HepG2 (cell line): ENCODE results near the gene ALG8. TPM values are rescaled to one million over a fixed set of nuclear protein-coding genes. Genes with fewer than 3 reads are reported as not detected.

Experiments
- ATF5 ChIP-seq: sonication (generic); formaldehyde crosslinking; IDR thresholded peaks from 2 replicates; pipeline ENCODE4 v1.4.0; 2020; ENCODE audit warnings: mild to moderate bottlenecking, low read depth, missing genetic modification reagents
- ATF7 ChIP-seq, 2 experiments: fragments of 450-650 bp in 1 of 2; sonication (generic) in 1 of 2; formaldehyde crosslinking in 1 of 2; IDR thresholded peaks; 2 replicates each; pipeline versions ENCODE4 v1.4.0 to v1.6.1; 2016 to 2020; ENCODE audit warnings: antibody characterized with exemption in 1 of 2, mild to moderate bottlenecking in 1 of 2, missing genetic modification reagents in 1 of 2
- FOXP4 ChIP-seq: sonication (generic); formaldehyde crosslinking; IDR thresholded peaks from 2 replicates; pipeline ENCODE4 v1.4.0; 2020; ENCODE audit warnings: missing genetic modification reagents
- HMG20B ChIP-seq: conservative IDR thresholded peaks from 2 replicates; pipeline ENCODE4 v1.6.1; 2016; ENCODE audit warnings: missing genetic modification reagents, missing compliant biosample characterization
- HNRNPL ChIP-seq: fragments of 200-400 bp; formaldehyde crosslinking; IDR thresholded peaks from 2 replicates; pipeline ENCODE4 v1.6.1; 2017; ENCODE audit warnings: mild to moderate bottlenecking, low read depth, low read length
- KAT8 ChIP-seq: IDR thresholded peaks from 2 replicates; pipeline ENCODE4 v1.6.1; 2016; ENCODE audit warnings: missing genetic modification reagents, missing compliant biosample characterization
- KDM1A ChIP-seq: IDR thresholded peaks from 2 replicates; pipeline ENCODE4 v1.6.1; 2016; ENCODE audit warnings: missing compliant biosample characterization
- KDM2A ChIP-seq: sonication (generic); formaldehyde crosslinking; IDR thresholded peaks from 2 replicates; pipeline ENCODE4 v1.4.0; 2020; ENCODE audit warnings: low read depth, missing genetic modification reagents, borderline replicate concordance
- KLF12 ChIP-seq: sonication (generic); formaldehyde crosslinking; IDR thresholded peaks from 2 replicates; pipeline ENCODE4 v1.4.0; 2020; ENCODE audit warnings: missing genetic modification reagents, borderline replicate concordance
- LRRFIP1 ChIP-seq: sonication (generic); formaldehyde crosslinking; conservative IDR thresholded peaks from 2 replicates; pipeline ENCODE4 v1.4.0; 2020; ENCODE audit warnings: missing genetic modification reagents
- MLLT10 ChIP-seq: sonication (generic); formaldehyde crosslinking; IDR thresholded peaks from 2 replicates; pipeline ENCODE4 v1.4.0; 2020; ENCODE audit warnings: missing genetic modification reagents
- MXD1 ChIP-seq: sonication (generic); formaldehyde crosslinking; IDR thresholded peaks from 2 replicates; pipeline ENCODE4 v1.4.0; 2020; ENCODE audit warnings: mild to moderate bottlenecking, missing genetic modification reagents
- PHF5A ChIP-seq: IDR thresholded peaks from one replicate; pipeline ENCODE4 v1.6.1; 2018; ENCODE audit warnings: low read depth, missing genetic modification reagents; ENCODE audit not compliant: unreplicated experiment
- RARA ChIP-seq: IDR thresholded peaks from 2 replicates; pipeline ENCODE4 v1.6.1; 2016; ENCODE audit warnings: missing genetic modification reagents, missing compliant biosample characterization
- RXRA ChIP-seq: sonication (generic); formaldehyde crosslinking; IDR thresholded peaks from 2 replicates; pipeline ENCODE4 v1.5.1; 2020; ENCODE audit warnings: missing genetic modification reagents
- ZNF251 ChIP-seq: sonication (generic); formaldehyde crosslinking; IDR thresholded peaks from 2 replicates; pipeline ENCODE4 v1.9.0; 2021; ENCODE audit warnings: mild to moderate bottlenecking, missing genetic modification reagents
- ZNF766 ChIP-seq: sonication (generic); formaldehyde crosslinking; IDR thresholded peaks from 2 replicates; pipeline ENCODE4 v1.5.0; 2020; ENCODE audit warnings: missing genetic modification reagents, borderline replicate concordance
- polyA plus RNA-seq, 8 experiments: library from polyadenylated mRNA; depleted of rRNA in 3 of 8; stranded (reverse) in 7 of 8; unstranded in 1 of 8; fragments of >200 nt; fragmentation: Illumina TruSeq in 4 of 8; extraction: Trizol in 4 of 8; gene quantifications; 2 replicates each; pipeline versions ENCODE4 v1.2.1 to v1.2.3, GENCODE V29; 2011 to 2016; ENCODE audit warnings: low read depth in 4 of 8, missing spikeins in 1 of 8, mixed read lengths in 1 of 8; ENCODE audit not compliant: insufficient read depth in 1 of 8
- total RNA-seq, 5 experiments: library from RNA; depleted of rRNA; stranded (reverse); fragments of >200 nt; fragmentation: Illumina TruSeq; extraction: Trizol; gene quantifications; 2 replicates each; pipeline ENCODE4 v1.2.3, GENCODE V29; 2016; ENCODE audit warnings: low read depth in 1 of 5
- TF ChIP-seq, protein P1 (sequence below): sonication (generic); formaldehyde crosslinking; conservative IDR thresholded peaks from 2 replicates; pipeline ENCODE4 v1.8.0; 2022; ENCODE audit warnings: low read depth, missing genetic modification reagents
- TF ChIP-seq, protein P2 (sequence below): sonication (generic); formaldehyde crosslinking; IDR thresholded peaks from 2 replicates; pipeline ENCODE4 v1.8.0; 2022; ENCODE audit warnings: mild to moderate bottlenecking, missing genetic modification reagents, borderline replicate concordance

ALG8 gene
- total and polyA plus RNA-seq, 2 of the 13 experiments (the other 11 are each of a cell fraction or from before 2014, with no cell fraction given): 75.8 to 88.0 TPM

DNA sequence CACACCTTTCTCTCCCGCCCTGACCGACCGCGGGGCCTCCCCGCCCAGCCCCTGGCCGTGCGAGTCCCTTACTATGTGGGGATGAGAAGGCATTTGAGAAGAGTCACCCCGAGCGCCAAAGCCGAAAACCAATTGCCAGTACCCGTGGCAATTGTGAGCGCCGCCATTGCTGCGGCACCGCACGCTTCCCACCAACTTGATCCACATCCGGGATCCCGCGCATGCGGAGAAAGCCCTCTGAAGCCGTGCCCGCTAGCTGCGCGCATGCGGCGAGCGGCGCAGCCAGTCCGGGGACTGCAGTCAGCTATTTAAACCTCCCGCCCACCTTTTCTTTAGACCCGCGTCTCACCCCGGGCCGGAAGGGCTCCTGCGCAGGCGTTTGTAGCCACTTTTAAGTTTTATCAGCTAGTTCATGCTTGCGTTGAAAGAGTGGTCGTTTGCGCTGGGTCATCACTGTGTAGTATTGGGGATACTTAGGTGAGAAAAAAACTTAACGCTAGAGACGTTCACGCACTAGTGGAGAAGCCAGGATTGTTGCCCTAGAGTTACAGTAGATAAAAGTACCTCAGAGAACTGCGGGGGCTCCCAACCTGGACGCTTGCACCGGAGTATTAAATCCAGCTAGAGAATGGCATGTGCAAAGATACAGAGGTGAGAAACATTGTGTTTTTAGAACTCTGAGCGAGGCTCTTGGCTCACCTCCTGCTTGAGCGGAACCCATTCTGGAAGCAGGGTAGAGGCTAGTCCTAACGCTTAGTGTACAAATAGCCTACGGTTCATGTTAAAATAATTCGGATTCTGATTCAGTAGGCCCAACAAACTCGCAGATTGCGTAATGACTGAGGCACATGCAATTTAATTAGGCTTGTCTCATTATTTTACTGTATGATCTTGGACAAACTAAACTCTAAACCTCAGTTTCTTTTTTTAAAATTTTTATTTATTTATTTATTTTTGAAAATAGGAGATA lies at the start of gene ALG8 (continued):
- TF ChIP-seq KDM2A (CRISPR knock-in tag): peak; percentile 63; the same call in 1 of the 2 replicates
- peak; percentile 4 for TF ChIP-seq PHF5A (CRISPR knock-in tag)
- TF ChIP-seq KDM1A (CRISPR knock-in tag): no peak
- no peak for TF ChIP-seq ATF7 (IDR thresholded peaks at IDR 0.05)
- no peak for TF ChIP-seq ATF7 (CRISPR knock-in tag; IDR thresholded peaks at IDR 0.05)
- no peak; the same call in 1 of the 2 replicates for TF ChIP-seq RARA (CRISPR knock-in tag)
- no peak for TF ChIP-seq MLLT10 (CRISPR knock-in tag)
- TF ChIP-seq ZNF766 (CRISPR knock-in tag): peak; percentile 94
- TF ChIP-seq ZNF251 (CRISPR knock-in tag): no peak
- TF ChIP-seq KAT8 (CRISPR knock-in tag): peak; percentile 95
- TF ChIP-seq HMG20B: no peak
- 0 out of 2 replicates have a peak, but pooled peaks have one; percentile 66 for TF ChIP-seq HNRNPL
- TF ChIP-seq, protein P1, sequence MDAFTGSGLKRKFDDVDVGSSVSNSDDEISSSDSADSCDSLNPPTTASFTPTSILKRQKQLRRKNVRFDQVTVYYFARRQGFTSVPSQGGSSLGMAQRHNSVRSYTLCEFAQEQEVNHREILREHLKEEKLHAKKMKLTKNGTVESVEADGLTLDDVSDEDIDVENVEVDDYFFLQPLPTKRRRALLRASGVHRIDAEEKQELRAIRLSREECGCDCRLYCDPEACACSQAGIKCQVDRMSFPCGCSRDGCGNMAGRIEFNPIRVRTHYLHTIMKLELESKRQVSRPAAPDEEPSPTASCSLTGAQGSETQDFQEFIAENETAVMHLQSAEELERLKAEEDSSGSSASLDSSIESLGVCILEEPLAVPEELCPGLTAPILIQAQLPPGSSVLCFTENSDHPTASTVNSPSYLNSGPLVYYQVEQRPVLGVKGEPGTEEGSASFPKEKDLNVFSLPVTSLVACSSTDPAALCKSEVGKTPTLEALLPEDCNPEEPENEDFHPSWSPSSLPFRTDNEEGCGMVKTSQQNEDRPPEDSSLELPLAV (CRISPR knock-in tag): 0 out of 2 replicates have a peak, but pooled peaks have one; percentile 52
- TF ChIP-seq FOXP4 (CRISPR knock-in tag): peak; percentile 23; the same call in 1 of the 2 replicates
- TF ChIP-seq KLF12 (CRISPR knock-in tag): peak; percentile 68; the same call in 1 of the 2 replicates
- TF ChIP-seq MXD1: peak; percentile 98; the same call in 1 of the 2 replicates
- no peak for TF ChIP-seq LRRFIP1 (CRISPR knock-in tag)
- peak; percentile 86; the same call in 1 of the 2 replicates for TF ChIP-seq RXRA (CRISPR knock-in tag)
- TF ChIP-seq, protein P2, sequence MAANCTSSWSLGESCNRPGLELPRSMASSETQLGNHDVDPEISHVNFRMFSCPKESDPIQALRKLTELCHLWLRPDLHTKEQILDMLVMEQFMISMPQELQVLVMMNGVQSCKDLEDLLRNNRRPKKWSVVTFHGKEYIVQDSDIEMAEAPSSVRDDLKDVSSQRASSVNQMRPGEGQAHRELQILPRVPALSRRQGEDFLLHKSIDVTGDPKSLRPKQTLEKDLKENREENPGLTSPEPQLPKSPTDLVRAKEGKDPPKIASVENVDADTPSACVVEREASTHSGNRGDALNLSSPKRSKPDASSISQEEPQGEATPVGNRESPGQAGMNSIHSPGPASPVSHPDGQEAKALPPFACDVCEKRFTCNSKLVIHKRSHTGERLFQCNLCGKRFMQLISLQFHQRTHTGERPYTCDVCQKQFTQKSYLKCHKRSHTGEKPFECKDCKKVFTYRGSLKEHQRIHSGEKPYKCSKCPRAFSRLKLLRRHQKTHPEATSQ (CRISPR knock-in tag): no peak
- TF ChIP-seq ATF5 (CRISPR knock-in tag): peak; percentile 25; the same call in 1 of the 2 replicates
